ENCODE measurements around the gene RPGRIP1L.

- TF ChIP-seq POLR2A (IDR thresholded peaks at IDR 0.05), result no peak
- no peak for TF ChIP-seq CTCF (IDR thresholded peaks at IDR 0.05)
Observed at GRCh38 chr16:53646506-53646905, 57.2 kb downstream of the RPGRIP1L start.
